ENCODE results near the gene TPSG1.

TPSG1 gene

GRCh38 chr16:1222553-1223354 is 2.3 kb downstream of the TPSG1 start:
- no peaks in the 10 kb centered on the region for H3K4me1 ChIP-seq (ENCODE audit: control insufficient read depth, low read depth, low read length)
- H4K8ac ChIP-seq (ENCODE audit: low read depth, low read length) = no peak overlapping the region
- H3K4me3 ChIP-seq (ENCODE audit: low read length) = no peak overlapping the region
- DNase-seq = no peak
- no peak overlapping the region for H2AK5ac ChIP-seq (ENCODE audit: low read length)
- H4K5ac ChIP-seq (ENCODE audit: low read length) = no peak overlapping the region
- H3K18ac ChIP-seq (ENCODE audit: low read length) = no peak overlapping the region
- no peak overlapping the region for H2BK15ac ChIP-seq (replicated peaks; ENCODE audit: low read depth)
- H3K23ac ChIP-seq (ENCODE audit: low read length) = no peak overlapping the region
- no peak overlapping the region for H2BK120ac ChIP-seq (ENCODE audit: low read depth, low read length)
- H3K27ac ChIP-seq (ENCODE audit: low read depth, low read length) = no peak overlapping the region
- WGBS (ENCODE audit: extremely low coverage, insufficient coverage, low lambda C conversion rate) = no CpG with 5 or more reads among the region's 25 CpGs
- no peaks in the 10 kb centered on the region for H3K79me2 ChIP-seq (ENCODE audit: control insufficient read depth, insufficient read depth, low read length)
- no peak overlapping the region for H3K4ac ChIP-seq (ENCODE audit: low read depth, low read length)
- H3K79me1 ChIP-seq (ENCODE audit: low read length) = no peaks in the 10 kb centered on the region
- H2BK5ac ChIP-seq (ENCODE audit: low read length) = no peak overlapping the region
- H3K9ac ChIP-seq (ENCODE audit: low read length) = no peak overlapping the region
- no peaks in the 10 kb centered on the region for H3K36me3 ChIP-seq (ENCODE audit: control insufficient read depth, insufficient read depth, low read length)
- H3K56ac ChIP-seq (ENCODE audit: low read length) = no peak overlapping the region
- H3K4me2 ChIP-seq (ENCODE audit: low read length) = no peak overlapping the region
- H3K27me3 ChIP-seq (ENCODE audit: insufficient read depth, low read length, poor library complexity) = no peaks in the 10 kb centered on the region

- no CpG with 5 or more reads among the region's 40 CpGs for WGBS (ENCODE audit: extremely low coverage, insufficient coverage, low lambda C conversion rate)
- H3K36me3 ChIP-seq (ENCODE audit: control insufficient read depth, insufficient read depth, low read length) = no peaks in the 10 kb centered on the region
- H3K4me1 ChIP-seq (ENCODE audit: control insufficient read depth, low read depth, low read length) = no peaks in the 10 kb centered on the region
- H2BK15ac ChIP-seq (replicated peaks; ENCODE audit: low read depth) = no peak overlapping the region
- no peak overlapping the region for H4K8ac ChIP-seq (ENCODE audit: low read depth, low read length)
- H3K27ac ChIP-seq (ENCODE audit: low read depth, low read length) = no peak overlapping the region
- no peak overlapping the region for H3K56ac ChIP-seq (ENCODE audit: low read length)
- no peak overlapping the region for H3K4ac ChIP-seq (ENCODE audit: low read depth, low read length)
- H3K18ac ChIP-seq (ENCODE audit: low read length) = no peak overlapping the region
- H3K9ac ChIP-seq (ENCODE audit: low read length) = no peak overlapping the region
- no peak overlapping the region for H2BK5ac ChIP-seq (ENCODE audit: low read length)
- no peak for DNase-seq
- no peaks in the 10 kb centered on the region for H3K27me3 ChIP-seq (ENCODE audit: insufficient read depth, low read length, poor library complexity)
- no peak overlapping the region for H2BK120ac ChIP-seq (ENCODE audit: low read depth, low read length)
- H3K4me3 ChIP-seq (ENCODE audit: low read length) = no peak overlapping the region
- H3K23ac ChIP-seq (ENCODE audit: low read length) = no peak overlapping the region
- H3K79me2 ChIP-seq (ENCODE audit: control insufficient read depth, insufficient read depth, low read length) = no peaks in the 10 kb centered on the region
- H3K4me2 ChIP-seq (ENCODE audit: low read length) = no peak overlapping the region
- no peak overlapping the region for H2AK5ac ChIP-seq (ENCODE audit: low read length)
- no peak overlapping the region for H4K5ac ChIP-seq (ENCODE audit: low read length)
- no peaks in the 10 kb centered on the region for H3K79me1 ChIP-seq (ENCODE audit: low read length)
Measured at GRCh38 chr16:1221628-1222552, 3.2 kb downstream of the TPSG1 start.

GRCh38 chr16:1220841-1221627 is 4.0 kb downstream of the TPSG1 start:
- H3K23ac ChIP-seq (ENCODE audit: low read length) = no peak overlapping the region
- H3K27me3 ChIP-seq (ENCODE audit: insufficient read depth, low read length, poor library complexity) = no peaks in the 10 kb centered on the region
- H3K27ac ChIP-seq (ENCODE audit: low read depth, low read length) = no peak overlapping the region
- no peaks in the 10 kb centered on the region for H3K79me1 ChIP-seq (ENCODE audit: low read length)
- no peak overlapping the region for H3K18ac ChIP-seq (ENCODE audit: low read length)
- no peak overlapping the region for H4K8ac ChIP-seq (ENCODE audit: low read depth, low read length)
- no peak overlapping the region for H3K9ac ChIP-seq (ENCODE audit: low read length)
- no peaks in the 10 kb centered on the region for H3K4me1 ChIP-seq (ENCODE audit: control insufficient read depth, low read depth, low read length)
- H3K4me2 ChIP-seq (ENCODE audit: low read length) = no peak overlapping the region
- H2BK15ac ChIP-seq (replicated peaks; ENCODE audit: low read depth) = no peak overlapping the region
- H3K36me3 ChIP-seq (ENCODE audit: control insufficient read depth, insufficient read depth, low read length) = no peaks in the 10 kb centered on the region
- H4K5ac ChIP-seq (ENCODE audit: low read length) = no peak overlapping the region
- no CpG with 5 or more reads among the region's 48 CpGs for WGBS (ENCODE audit: extremely low coverage, insufficient coverage, low lambda C conversion rate)
- H2BK5ac ChIP-seq (ENCODE audit: low read length) = no peak overlapping the region
- H2AK5ac ChIP-seq (ENCODE audit: low read length) = no peak overlapping the region
- no peak overlapping the region for H3K4ac ChIP-seq (ENCODE audit: low read depth, low read length)
- no peak overlapping the region for H3K4me3 ChIP-seq (ENCODE audit: low read length)
- no peak overlapping the region for H2BK120ac ChIP-seq (ENCODE audit: low read depth, low read length)
- no peaks in the 10 kb centered on the region for H3K79me2 ChIP-seq (ENCODE audit: control insufficient read depth, insufficient read depth, low read length)
- no peak for DNase-seq
- H3K56ac ChIP-seq (ENCODE audit: low read length) = no peak overlapping the region

GRCh38 chr16:1220098-1220728 is 4.9 kb downstream of the TPSG1 start:
- Histone ChIP-seq H3K79me2 (ENCODE audit: control insufficient read depth, insufficient read depth, low read length) (no peaks in the 10 kb centered on the region), H3K79me1 (ENCODE audit: low read length) (no peaks in the 10 kb centered on the region), H3K23ac (ENCODE audit: low read length) (no peak overlapping the region), H3K18ac (ENCODE audit: low read length) (no peak overlapping the region), H2AK5ac (ENCODE audit: low read length) (no peak overlapping the region), H3K4me3 (ENCODE audit: low read length) (no peak overlapping the region), H3K36me3 (ENCODE audit: control insufficient read depth, insufficient read depth, low read length) (no peaks in the 10 kb centered on the region), H4K8ac (ENCODE audit: low read depth, low read length) (no peak overlapping the region), H3K4me2 (ENCODE audit: low read length) (no peak overlapping the region), H3K4ac (ENCODE audit: low read depth, low read length) (no peak overlapping the region), H3K9ac (ENCODE audit: low read length) (no peak overlapping the region), H2BK5ac (ENCODE audit: low read length) (no peak overlapping the region), H3K27ac (ENCODE audit: low read depth, low read length) (no peak overlapping the region), H3K27me3 (ENCODE audit: insufficient read depth, low read length, poor library complexity) (no peaks in the 10 kb centered on the region), H2BK15ac (replicated peaks; ENCODE audit: low read depth) (no peak overlapping the region), H2BK120ac (ENCODE audit: low read depth, low read length) (no peak overlapping the region), H3K4me1 (ENCODE audit: control insufficient read depth, low read depth, low read length) (no peaks in the 10 kb centered on the region), H3K56ac (ENCODE audit: low read length) (no peak overlapping the region), H4K5ac (ENCODE audit: low read length) (no peak overlapping the region)
- no peak for DNase-seq
- no CpG with 5 or more reads among the region's 55 CpGs for WGBS (ENCODE audit: extremely low coverage, insufficient coverage, low lambda C conversion rate)

- DNase-seq = no peak
- H2AK5ac ChIP-seq (ENCODE audit: low read length) = no peak overlapping the region
- no peaks in the 10 kb centered on the region for H3K27me3 ChIP-seq (ENCODE audit: insufficient read depth, low read length, poor library complexity)
- H3K79me1 ChIP-seq (ENCODE audit: low read length) = no peaks in the 10 kb centered on the region
- H3K56ac ChIP-seq (ENCODE audit: low read length) = no peak overlapping the region
- H3K4me1 ChIP-seq (ENCODE audit: control insufficient read depth, low read depth, low read length) = no peaks in the 10 kb centered on the region
- H3K27ac ChIP-seq (ENCODE audit: low read depth, low read length) = no peak overlapping the region
- no peak overlapping the region for H3K4ac ChIP-seq (ENCODE audit: low read depth, low read length)
- no peak overlapping the region for H4K5ac ChIP-seq (ENCODE audit: low read length)
- H3K9ac ChIP-seq (ENCODE audit: low read length) = no peak overlapping the region
- H3K23ac ChIP-seq (ENCODE audit: low read length) = no peak overlapping the region
- H3K79me2 ChIP-seq (ENCODE audit: control insufficient read depth, insufficient read depth, low read length) = no peaks in the 10 kb centered on the region
- no CpG with 5 or more reads among the region's 24 CpGs for WGBS (ENCODE audit: extremely low coverage, insufficient coverage, low lambda C conversion rate)
- no peak overlapping the region for H3K18ac ChIP-seq (ENCODE audit: low read length)
- no peak overlapping the region for H4K8ac ChIP-seq (ENCODE audit: low read depth, low read length)
- H2BK15ac ChIP-seq (replicated peaks; ENCODE audit: low read depth) = no peak overlapping the region
- no peak overlapping the region for H3K4me3 ChIP-seq (ENCODE audit: low read length)
- H3K4me2 ChIP-seq (ENCODE audit: low read length) = no peak overlapping the region
- no peaks in the 10 kb centered on the region for H3K36me3 ChIP-seq (ENCODE audit: control insufficient read depth, insufficient read depth, low read length)
- no peak overlapping the region for H2BK120ac ChIP-seq (ENCODE audit: low read depth, low read length)
- no peak overlapping the region for H2BK5ac ChIP-seq (ENCODE audit: low read length)
Measured at GRCh38 chr16:1218930-1219611, 6.0 kb downstream of the TPSG1 start.
